Activated T-cell treated with anti-CD3 and anti-CD28 coated beads for 48 hours (primary cell): ENCODE data around the gene HYDIN.

Experiments
- DNase-seq: peaks from one replicate; pipeline ENCODE4 v3.0.0-alpha.2; 2020; ENCODE audit warnings: low read depth

The HYDIN gene

DNA sequence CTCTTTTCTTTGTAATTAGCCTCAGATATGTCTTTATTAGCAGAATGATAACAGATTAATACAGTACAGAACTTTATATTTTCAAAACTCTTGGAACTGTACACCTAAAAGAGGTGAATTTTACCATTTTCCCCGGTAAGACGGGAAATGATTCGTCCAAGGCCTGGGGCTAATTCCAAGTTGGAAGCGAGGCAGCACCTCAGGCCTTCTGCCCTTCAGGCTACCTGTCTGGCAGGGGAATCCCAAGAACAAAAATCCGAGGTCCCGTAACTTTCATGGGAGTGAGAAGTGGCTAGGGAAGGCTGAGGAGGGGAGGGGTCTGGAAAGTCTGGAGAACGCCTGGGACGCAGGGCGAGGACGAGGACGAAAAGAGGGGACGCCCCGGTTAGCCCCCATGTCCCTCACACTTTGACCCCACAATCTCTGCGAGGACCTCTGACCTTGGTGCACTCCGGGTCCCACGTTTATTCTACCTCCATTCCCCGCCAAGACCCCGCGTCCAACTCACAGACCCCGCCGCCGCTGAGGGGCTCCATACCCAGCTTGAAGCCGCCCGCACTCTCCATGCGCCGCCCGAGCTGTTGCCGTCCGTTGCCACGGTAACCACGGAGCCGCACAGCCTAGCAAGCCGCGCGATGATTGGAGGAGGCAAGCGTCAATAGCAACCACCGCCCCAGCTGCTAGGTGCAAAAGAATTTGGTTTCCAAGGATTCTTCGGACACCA is at the start of gene HYDIN:
TSS of gene HYDIN (minus strand) at position 601 of the 724 bp plus-strand sequence. CDS start 43,827 bp downstream, outside the sequence.
- peak; percentile 15 for DNase-seq

GRCh38 chr16:71276589-71277334 is 46.2 kb upstream of the HYDIN start:
- no peak for DNase-seq

DNA sequence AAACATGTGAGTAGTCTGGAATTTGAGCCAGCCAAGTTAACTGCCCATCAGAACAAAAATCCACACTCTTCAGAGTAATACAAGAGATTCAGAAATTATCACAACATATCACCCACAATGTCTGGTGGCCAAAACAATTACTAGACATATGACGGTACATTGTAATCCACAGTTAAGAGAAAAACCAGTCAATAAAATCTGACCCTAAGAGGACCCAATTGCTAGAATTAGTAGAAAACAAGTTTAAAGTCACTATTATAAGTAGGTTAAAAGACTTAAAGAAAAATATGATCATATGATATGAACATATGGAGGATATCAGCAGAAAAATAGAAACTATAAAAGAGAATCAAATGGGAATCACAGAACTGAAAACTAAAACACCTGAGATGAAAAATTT is 42.9 kb upstream of the HYDIN start:
- no peak for DNase-seq

DNA sequence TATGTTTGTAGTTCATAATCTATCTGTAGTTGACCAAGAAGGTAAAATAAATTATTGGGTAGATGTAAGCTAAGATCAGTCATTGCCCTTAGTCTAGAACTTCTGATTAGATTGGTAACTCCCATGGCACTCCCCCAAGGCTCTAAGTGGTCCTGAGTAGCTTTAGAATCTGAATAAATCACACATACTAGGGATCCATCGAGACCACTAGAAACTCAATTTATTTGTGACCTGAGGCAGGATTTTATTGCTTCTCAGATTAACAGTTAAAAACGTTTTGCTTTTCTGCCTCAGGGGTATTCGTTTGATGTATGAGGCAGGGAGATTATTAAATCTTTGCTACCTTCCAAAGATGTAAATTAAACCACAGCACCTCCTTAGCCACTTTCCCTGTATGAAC is 33.8 kb upstream of the HYDIN start:
- DNase-seq: no peak

DNA sequence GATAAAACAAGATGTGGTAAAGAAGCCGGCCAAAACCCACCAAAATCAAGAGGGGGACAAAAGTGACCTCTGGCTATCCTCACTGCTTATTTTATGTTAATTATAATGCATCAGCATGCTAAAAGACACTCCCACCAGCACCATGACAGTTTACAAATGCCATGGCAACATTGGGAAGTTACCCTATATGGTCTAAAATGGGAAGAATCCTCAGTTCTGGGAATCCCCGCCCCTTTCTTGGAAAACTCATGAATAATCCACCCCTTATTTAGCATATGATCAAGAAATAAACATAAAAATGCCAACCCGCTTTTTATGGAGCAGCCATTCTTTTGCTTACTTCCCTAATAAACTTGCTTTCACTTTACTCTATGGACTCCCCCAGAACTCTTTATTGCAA is 33.1 kb upstream of the HYDIN start:
- DNase-seq: no peak

GRCh38 chr16:71262391-71262790 is 31.9 kb upstream of the HYDIN start:
- DNase-seq: no peak

DNA sequence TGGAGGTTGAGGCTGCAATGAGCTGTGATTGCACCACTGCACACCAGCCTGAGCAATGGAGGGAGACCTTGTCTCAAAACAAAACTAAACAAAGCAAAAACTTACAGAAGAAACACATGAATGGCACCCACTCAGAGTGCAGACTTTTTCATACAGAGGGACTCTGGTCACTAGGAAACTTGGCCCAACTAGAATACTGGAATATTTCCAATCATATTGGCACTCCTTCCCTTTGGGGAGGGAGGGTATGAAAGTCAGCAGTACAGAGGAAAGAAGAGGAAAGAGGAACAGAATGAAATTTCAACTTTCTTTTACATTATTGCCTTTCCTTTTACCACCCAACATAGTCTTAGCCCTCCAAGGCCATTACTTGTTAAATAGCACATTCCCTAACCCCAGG is 30.5 kb upstream of the HYDIN start:
- no peak for DNase-seq

- no peak for DNase-seq
Observed at GRCh38 chr16:71259086-71259485, 28.6 kb upstream of the HYDIN start.

GRCh38 chr16:71258372-71258771 is 27.9 kb upstream of the HYDIN start:
- no peak for DNase-seq

DNA sequence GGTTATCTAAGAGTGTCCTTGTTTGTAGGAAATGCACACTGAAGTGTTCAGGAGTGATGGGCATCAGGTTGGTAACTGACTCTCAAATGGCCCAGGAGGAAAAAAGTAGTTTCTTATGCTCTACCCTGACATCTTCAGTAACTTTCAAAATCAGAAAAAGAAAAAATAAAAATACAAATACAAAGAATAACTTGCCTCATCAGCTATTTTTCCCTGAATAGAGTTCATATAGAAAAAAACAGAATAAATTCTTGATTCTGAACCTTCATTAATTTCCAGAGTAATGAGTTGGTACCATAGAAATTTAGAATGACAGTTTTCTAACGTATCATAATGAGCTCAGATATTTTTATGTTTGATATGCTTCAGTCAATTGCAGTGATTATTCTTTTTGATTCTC is 27.2 kb upstream of the HYDIN start:
- DNase-seq: no peak

DNA sequence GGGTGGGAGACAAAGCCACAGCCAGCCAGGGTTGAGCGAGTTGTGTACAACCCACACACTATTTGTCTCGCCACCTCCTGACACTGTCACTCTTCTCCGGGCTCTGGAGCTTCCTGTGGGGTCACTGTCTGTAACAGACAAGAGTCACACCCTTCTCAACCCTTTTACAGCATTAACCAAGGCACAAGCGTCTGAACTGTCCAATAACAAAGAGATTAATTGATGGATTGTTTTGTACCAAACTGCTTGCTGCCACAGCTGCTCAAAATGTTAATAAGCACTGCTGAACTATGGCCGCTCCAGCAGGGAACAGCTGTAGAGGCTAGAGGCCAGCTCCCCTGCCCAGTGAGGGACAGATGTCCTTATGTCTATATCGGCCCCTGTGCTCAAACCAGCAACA is 25.2 kb upstream of the HYDIN start:
- no peak for DNase-seq

GRCh38 chr16:71254832-71255525 is 24.5 kb upstream of the HYDIN start:
- DNase-seq: no peak

- DNase-seq: no peak
Observed at GRCh38 chr16:71250461-71251235, 20.1 kb upstream of the HYDIN start.

DNA sequence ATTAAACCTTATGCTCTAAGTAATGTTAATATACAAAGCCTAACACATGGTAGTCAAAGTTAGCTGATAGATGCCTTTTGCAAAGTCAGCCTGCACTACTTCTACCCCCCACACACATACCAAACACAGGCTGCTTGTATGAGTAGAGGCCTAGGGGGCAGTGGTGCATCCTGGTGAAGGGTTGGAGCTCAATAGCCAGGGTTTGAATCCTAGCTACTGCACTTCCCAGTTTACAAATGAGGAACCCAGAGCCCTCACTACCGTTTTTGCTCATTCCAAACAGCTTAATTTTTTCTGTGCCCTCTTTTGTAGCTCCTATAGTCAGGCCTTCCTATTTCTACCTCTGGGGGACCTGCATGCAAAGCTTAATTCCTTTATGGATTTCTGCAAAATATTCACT is 18.9 kb upstream of the HYDIN start:
- DNase-seq: no peak

DNA sequence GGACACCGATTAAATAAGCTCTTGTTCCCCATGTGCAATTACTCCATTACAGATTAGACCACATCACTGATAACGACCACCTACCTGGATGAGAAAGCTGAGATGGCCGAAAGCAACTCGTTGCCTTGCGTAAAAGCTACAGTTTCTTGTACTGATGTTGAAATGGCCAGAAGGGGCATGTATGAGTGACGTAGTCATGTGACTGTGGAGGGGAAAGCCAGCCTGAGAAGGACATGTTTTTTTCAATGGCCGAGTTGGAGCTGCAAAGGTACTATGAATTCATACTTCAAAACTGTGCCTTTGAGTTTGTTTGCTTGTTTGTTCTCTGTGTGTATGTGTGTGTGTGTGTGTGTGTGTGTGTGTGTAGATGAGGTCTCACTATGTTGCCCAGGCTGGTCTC is 17.0 kb upstream of the HYDIN start:
- DNase-seq: no peak

- no peak for DNase-seq
Observed at GRCh38 chr16:71246309-71246708, 15.8 kb upstream of the HYDIN start.

DNA sequence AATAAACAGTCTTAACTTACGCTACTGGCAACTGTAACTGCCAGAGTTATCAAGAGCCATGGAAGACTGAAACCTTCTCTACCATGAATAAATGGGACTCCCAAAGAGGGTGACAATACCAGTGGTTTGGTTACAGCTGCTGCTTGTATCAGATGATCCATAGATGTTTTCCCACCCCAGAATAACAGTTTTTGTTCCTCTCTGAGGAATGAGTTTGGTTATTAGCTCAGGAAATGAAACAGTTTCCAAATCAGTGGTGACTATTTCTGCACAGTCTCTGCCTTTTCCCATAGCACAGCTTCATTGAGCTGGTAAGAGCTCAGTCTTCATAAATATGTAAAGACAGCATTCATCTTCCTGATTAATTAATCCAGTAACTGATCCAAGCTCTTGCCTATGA is 14.0 kb upstream of the HYDIN start:
- DNase-seq: no peak

GRCh38 chr16:71242601-71243000 is 12.1 kb upstream of the HYDIN start:
- no peak for DNase-seq

DNA sequence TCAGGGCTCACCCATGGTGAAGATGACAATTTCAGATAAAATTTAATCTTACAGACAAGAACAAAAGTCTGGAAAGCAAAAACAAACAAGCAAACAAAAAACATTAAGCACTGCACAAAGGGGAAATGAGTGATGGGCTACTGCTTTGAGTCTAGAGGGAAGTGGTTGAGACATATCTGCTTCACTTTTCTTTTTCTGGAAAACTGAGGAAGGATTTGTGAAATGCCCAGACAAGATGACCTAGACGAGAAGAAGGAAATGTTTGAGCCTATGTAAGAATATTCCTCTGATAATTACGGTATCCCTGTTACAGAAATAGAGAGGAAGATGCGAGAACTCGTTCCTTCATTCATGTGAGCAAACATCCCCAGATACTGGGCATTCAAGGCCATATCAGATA is 11.5 kb upstream of the HYDIN start:
- DNase-seq: no peak

DNA sequence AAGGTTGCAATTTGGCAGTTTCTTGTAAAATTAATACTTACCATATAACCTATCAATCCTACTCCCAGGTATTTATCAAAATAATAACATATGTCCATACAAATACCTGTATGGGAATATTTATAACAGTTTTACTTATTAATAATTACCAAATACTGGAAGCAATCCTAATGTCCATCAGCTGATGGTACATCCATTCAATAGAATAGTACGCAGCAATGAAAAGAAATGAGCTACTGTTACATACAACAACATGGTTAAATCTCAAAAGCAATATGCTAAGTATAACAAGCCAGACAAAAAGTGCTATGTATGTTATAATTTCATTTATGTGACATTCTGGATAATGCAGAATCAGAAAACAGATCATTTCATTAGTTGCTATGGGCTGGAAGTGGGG is 1.2 kb downstream of the HYDIN start:
- no peak for DNase-seq

- no peak for DNase-seq
Observed at GRCh38 chr16:71226229-71227141, 4.0 kb downstream of the HYDIN start.
